Activated CD4-positive, alpha-beta T cell treated with anti-CD3 and anti-CD28 coated beads for 36 hours (primary cell): ENCODE results near the gene PCYT2. TPM values are rescaled to one million over a fixed set of nuclear protein-coding genes. Genes with fewer than 3 reads are reported as not detected.

Experiments used
- ATAC-seq: fragments of 200-7000 bp; cut with Tn5 transposase; one replicate; pipeline ENCODE4 v1.10.0; 2021; ENCODE audit warnings: mild to moderate bottlenecking, moderate library complexity
- CTCF ChIA-PET: fragments of 350-600 bp; sonication (Branson Sonifier 250); formaldehyde crosslinking; loops from one replicate; lab custom pipeline; 2021; ENCODE audit warnings: antibody characterized with exemption; lab: Charles Lee
- POLR2A ChIA-PET: fragments of 350-600 bp; sonication (Branson Sonifier 250); formaldehyde crosslinking; loops from one replicate; lab custom pipeline; 2021; ENCODE audit warnings: antibody characterized with exemption, inconsistent platforms; lab: Charles Lee
- DNase-seq: peaks from one replicate; pipeline ENCODE4 v3.0.0-alpha.2; 2020
- H3K27ac Mint-ChIP-seq: one replicate; pipeline ENCODE4 v1.8.0; 2021; ENCODE audit warnings: mixed read lengths
- H3K27me3 Mint-ChIP-seq: one replicate; pipeline ENCODE4 v1.8.0; 2021; ENCODE audit warnings: mixed read lengths
- H3K36me3 Mint-ChIP-seq: one replicate; pipeline ENCODE4 v1.8.0; 2021; ENCODE audit warnings: low read depth, mixed read lengths
- H3K4me1 Mint-ChIP-seq: one replicate; pipeline ENCODE4 v1.8.0; 2021; ENCODE audit warnings: mixed read lengths
- H3K4me3 Mint-ChIP-seq: one replicate; pipeline ENCODE4 v1.8.0; 2021; ENCODE audit warnings: mild to moderate bottlenecking, moderate library complexity, mixed read lengths
- H3K9me3 Mint-ChIP-seq: one replicate; pipeline ENCODE4 v1.8.0; 2021; ENCODE audit warnings: low read depth, mixed read lengths
- intact Hi-C, 2 experiments: fragments of 100-400 bp; cut with DNase I in 1 of 2; cut with micrococcal nuclease in 1 of 2; formaldehyde crosslinking; loops; one replicate each; pipeline versions ENCODE4 v1.14.2 to v1.15.1; 2022 to 2024; cut with DNase I, micrococcal nuclease
- total RNA-seq, 2 experiments: library from RNA; stranded (reverse); gene quantifications; one replicate each; pipeline ENCODE4 v1.2.3, GENCODE V29; 2021

The PCYT2 gene
- total RNA-seq, 2 experiments from 2014 or later, result 19.7 to 24.0 TPM

- CTCF ChIA-PET, result interaction anchor here (0.7 kb wide), 1 partner anchor 28 kb away, joined by 3 read pairs; no protein-coding TSS in a partner anchor
- DNase-seq (no peak), ATAC-seq (no peak)
- Mint-ChIP-seq H3K36me3 (peaks cover 24% of the 10 kb centered on the region), H3K4me3 (no peak overlapping the region), H3K4me1 (peaks cover 15% of the 10 kb centered on the region), H3K9me3 (no peaks in the 10 kb centered on the region), H3K27me3 (peaks cover 2% of the 10 kb centered on the region), H3K27ac (no peak overlapping the region)
- intact Hi-C loops, result no loop called here
- POLR2A ChIA-PET, result interaction anchor here (0.7 kb wide), 1 partner anchor 7 kb away, joined by 3 read pairs; no protein-coding TSS in a partner anchor
Observed at GRCh38 chr17:81931189-81931556, 20.0 kb upstream of the PCYT2 start.

- Mint-ChIP-seq H3K4me3 (no peak overlapping the region), H3K9me3 (no peaks in the 10 kb centered on the region), H3K27me3 (peaks cover 2% of the 10 kb centered on the region), H3K4me1 (peaks cover 17% of the 10 kb centered on the region), H3K36me3 (peaks cover 19% of the 10 kb centered on the region), H3K27ac (no peak overlapping the region)
- ChIA-PET CTCF (interaction anchor here (0.7 to 1.2 kb wide), 2 partner anchors 29 to 37 kb away, joined by 3 read pairs; no protein-coding TSS in a partner anchor), POLR2A (interaction anchor here (0.6 to 0.7 kb wide), 2 partner anchors 8 to 364 kb away, joined by 3 to 4 read pairs; no protein-coding TSS in a partner anchor)
- ATAC-seq, result no peak
- intact Hi-C loops, result no loop called here
- DNase-seq, result no peak
Observed at GRCh38 chr17:81930142-81931125, 19.2 kb upstream of the PCYT2 start.

GRCh38 chr17:81929253-81930141, 18.3 kb upstream of the PCYT2 start:
- intact Hi-C loops, result loop anchor here (5.0 to 10.0 kb wide), 2 partner anchors 37 to 365 kb away; partner anchors contain the start of genes ALYREF (in 1 of the 2) and ANAPC11 (in 1 of the 2)

GRCh38 chr17:81928544-81929252, 17.5 kb upstream of the PCYT2 start:
- DNase-seq, result no peak
- H3K9me3 Mint-ChIP-seq, result no peaks in the 10 kb centered on the region
- CTCF ChIA-PET, result interaction anchor here (0.6 to 1.0 kb wide), 3 partner anchors 11 to 207 kb away, joined by 3 read pairs; no protein-coding TSS in a partner anchor
- ATAC-seq, result no peak
- H3K4me1 Mint-ChIP-seq, result peaks cover 28% of the 10 kb centered on the region
- POLR2A ChIA-PET, result no interaction called here
- intact Hi-C loops, result loop anchor here (1.0 to 10.0 kb wide), 4 partner anchors 9 to 366 kb away; partner anchors contain the start of genes ALYREF (in 1 of the 2), ANAPC11 (in 1 of the 2) and PYCR1 (in 1 of the 2)
- no peak overlapping the region for H3K27ac Mint-ChIP-seq
- peaks cover 2% of the 10 kb centered on the region for H3K27me3 Mint-ChIP-seq
- H3K36me3 Mint-ChIP-seq, result peaks cover 8% of the 10 kb centered on the region
- peak overlapping the region; percentile 70 for H3K4me3 Mint-ChIP-seq

More at GRCh38 chr17:81929253-81930141, 18.3 kb upstream of the PCYT2 start:
- DNase-seq (no peak), ATAC-seq (no peak)
- peaks cover 12% of the 10 kb centered on the region for H3K36me3 Mint-ChIP-seq
- peak overlapping the region; percentile 70 for H3K4me3 Mint-ChIP-seq
- CTCF ChIA-PET, result interaction anchor here (1.0 to 1.2 kb wide), 2 partner anchors 30 to 38 kb away, joined by 3 read pairs; no protein-coding TSS in a partner anchor
- no peaks in the 10 kb centered on the region for H3K9me3 Mint-ChIP-seq
- H3K27me3 Mint-ChIP-seq, result peaks cover 2% of the 10 kb centered on the region
- POLR2A ChIA-PET, result no interaction called here
- peaks cover 24% of the 10 kb centered on the region for H3K4me1 Mint-ChIP-seq
- no peak overlapping the region for H3K27ac Mint-ChIP-seq

- peaks cover 32% of the 10 kb centered on the region for H3K4me1 Mint-ChIP-seq
- peak within 1 kb of the TSS; percentile 85 for H3K27ac Mint-ChIP-seq
- no peaks in the 10 kb centered on the region for H3K9me3 Mint-ChIP-seq
- CTCF ChIA-PET, result interaction anchor here (0.6 to 1.1 kb wide), 4 partner anchors 12 to 208 kb away, joined by 3 read pairs; no protein-coding TSS in a partner anchor
- DNase-seq (peak; percentile 94), ATAC-seq (peak; percentile 62)
- intact Hi-C loops, result loop anchor here (1.0 to 10.0 kb wide), 13 partner anchors 9 to 367 kb away; partner anchors contain the start of genes PCYT2 (in 2 of the 2), ALYREF (in 1 of the 2), ANAPC11 (in 1 of the 2) and ASPSCR1 (in 1 of the 2)
- H3K4me3 Mint-ChIP-seq, result peak within 1 kb of the TSS; percentile 85
- H3K36me3 Mint-ChIP-seq, result peaks cover 3% of the 10 kb centered on the region
- peaks cover 2% of the 10 kb centered on the region for H3K27me3 Mint-ChIP-seq
- POLR2A ChIA-PET, result interaction anchor here (0.5 to 1.6 kb wide), 2 partner anchors 8 to 37 kb away, joined by 3 to 4 read pairs; no protein-coding TSS in a partner anchor
Observed at GRCh38 chr17:81927653-81928543, 16.7 kb upstream of the PCYT2 start, which contains the start of gene MAFG. MAFG (minus strand) TSS chr17:81927735; CDS start chr17:81923185, 4,550 bp downstream.

GRCh38 chr17:81927152-81927652, 16.0 kb upstream of the PCYT2 start:
- H3K9me3 Mint-ChIP-seq, result no peaks in the 10 kb centered on the region
- peak overlapping the region; percentile 85 for H3K4me3 Mint-ChIP-seq
- intact Hi-C loops, result loop anchor here (1.0 to 10.0 kb wide), 11 partner anchors 9 to 368 kb away; partner anchors contain the start of genes PCYT2 (in 2 of the 2), ALYREF (in 1 of the 2), ANAPC11 (in 1 of the 2) and ASPSCR1 (in 1 of the 2)
- peaks cover 2% of the 10 kb centered on the region for H3K27me3 Mint-ChIP-seq
- no peak overlapping the region for H3K27ac Mint-ChIP-seq
- ChIA-PET POLR2A (interaction anchor here (0.5 to 1.6 kb wide), 3 partner anchors 9 to 54 kb away, joined by 3 to 4 read pairs (median 3); no protein-coding TSS in a partner anchor), CTCF (interaction anchor here (1.0 to 1.4 kb wide), 3 partner anchors 28 to 103 kb away, joined by 3 read pairs; no protein-coding TSS in a partner anchor)
- DNase-seq (no peak), ATAC-seq (peak; percentile 4)
- peaks cover 32% of the 10 kb centered on the region for H3K4me1 Mint-ChIP-seq
- peaks cover 7% of the 10 kb centered on the region for H3K36me3 Mint-ChIP-seq

- intact Hi-C loops, result loop anchor here (1.0 to 10.0 kb wide), 12 partner anchors 8 to 368 kb away; partner anchors contain the start of genes PCYT2 (in 2 of the 2), ALYREF (in 1 of the 2), ANAPC11 (in 1 of the 2) and ARHGDIA (in 1 of the 2)
- peak; percentile 81 for DNase-seq
- Mint-ChIP-seq H3K27ac (peak overlapping the region; percentile 85), H3K4me1 (peaks cover 32% of the 10 kb centered on the region), H3K4me3 (peak overlapping the region; percentile 85), H3K9me3 (no peaks in the 10 kb centered on the region), H3K27me3 (peaks cover 2% of the 10 kb centered on the region), H3K36me3 (peaks cover 8% of the 10 kb centered on the region)
- ChIA-PET POLR2A (interaction anchor here (1.0 to 1.6 kb wide), 2 partner anchors 9 to 53 kb away, joined by 3 to 4 read pairs; no protein-coding TSS in a partner anchor), CTCF (interaction anchor here (0.6 to 1.4 kb wide), 3 partner anchors 12 to 93 kb away, joined by 3 to 4 read pairs (median 3); no protein-coding TSS in a partner anchor)
- peak; percentile 42 for ATAC-seq
Observed at GRCh38 chr17:81926451-81927151, 15.4 kb upstream of the PCYT2 start.

GRCh38 chr17:81925860-81926450, 14.8 kb upstream of the PCYT2 start:
- Mint-ChIP-seq H3K4me1 (peaks cover 30% of the 10 kb centered on the region), H3K27me3 (peaks cover 2% of the 10 kb centered on the region), H3K27ac (peak overlapping the region; percentile 85), H3K4me3 (peak overlapping the region; percentile 85), H3K36me3 (peaks cover 11% of the 10 kb centered on the region), H3K9me3 (no peaks in the 10 kb centered on the region)
- ATAC-seq (peak; percentile 22), DNase-seq (no peak)
- CTCF ChIA-PET, result interaction anchor here (0.6 to 1.4 kb wide), 4 partner anchors 12 to 105 kb away, joined by 3 to 4 read pairs (median 3); no protein-coding TSS in a partner anchor
- POLR2A ChIA-PET, result no interaction called here
- intact Hi-C loops, result loop anchor here (1.0 to 10.0 kb wide), 6 partner anchors 15 to 369 kb away; partner anchors contain the start of genes ALYREF (in 1 of the 2), ANAPC11 (in 1 of the 2), ARHGDIA (in 1 of the 2) and ASPSCR1 (in 1 of the 2)
